Immature natural killer cell (primary cell): ENCODE measurements around the gene IRF9. TPM values are rescaled to one million over a fixed set of nuclear protein-coding genes. Genes with fewer than 3 reads are reported as not detected.
A peak's percentile ranks its signal among the peaks of the same experiment; 100 is the strongest.

ENCODE experiments used
- DNase-seq, 3 donors: peaks; one replicate each; pipeline ENCODE4 v3.0.0; 2022; ENCODE audit warnings: mixed read lengths in 1 of 3
- H3K27ac Mint-ChIP-seq, 6 donors: one replicate each; pipeline ENCODE4 v1.8.0; 2020; ENCODE audit warnings: mixed read lengths in 6 of 6, mild to moderate bottlenecking in 5 of 6, inconsistent platforms in 4 of 6, moderate library complexity in 3 of 6
- H3K27me3 Mint-ChIP-seq, 3 donors: one replicate each; pipeline ENCODE4 v1.8.0; 2020 to 2021; ENCODE audit warnings: low read depth in 3 of 3, mild to moderate bottlenecking in 3 of 3, mixed read lengths in 3 of 3, moderate library complexity in 3 of 3, inconsistent platforms in 1 of 3
- H3K36me3 Mint-ChIP-seq, 3 donors: one replicate each; pipeline ENCODE4 v1.8.0; 2020; ENCODE audit warnings: mixed read lengths in 3 of 3, inconsistent platforms in 2 of 3, mild to moderate bottlenecking in 2 of 3
- H3K4me1 Mint-ChIP-seq, 2 donors: one replicate each; pipeline ENCODE4 v1.8.0; 2020; ENCODE audit warnings: inconsistent platforms in 2 of 2, mild to moderate bottlenecking in 2 of 2, mixed read lengths in 2 of 2, moderate library complexity in 1 of 2
- H3K4me3 Mint-ChIP-seq, 5 donors: one replicate each; pipeline ENCODE4 v1.8.0; 2020; ENCODE audit warnings: mild to moderate bottlenecking in 5 of 5, mixed read lengths in 5 of 5, inconsistent platforms in 3 of 5, moderate library complexity in 3 of 5
- H3K9me3 Mint-ChIP-seq, 6 donors: one replicate each; pipeline ENCODE4 v1.8.0; 2020; ENCODE audit warnings: mild to moderate bottlenecking in 6 of 6, mixed read lengths in 6 of 6, inconsistent platforms in 4 of 6, moderate library complexity in 3 of 6
- polyA plus RNA-seq, 3 donors: library from polyadenylated mRNA; unstranded; fragments of 300-500 nt; fragmentation: Illumina TruSeq; gene quantifications; one replicate each; pipeline ENCODE4 v1.2.3, GENCODE V29; 2021

IRF9 gene
- polyA plus RNA-seq, 3 donors from 2014 or later = 48.8 to 123 (median 102) TPM

- peaks cover 3 to 30% (median 8%) of the 10 kb centered on the region in 3 donors for H3K36me3 Mint-ChIP-seq
- peaks cover 7 to 12% (median 8%) of the 10 kb centered on the region in 3 donors for H3K27me3 Mint-ChIP-seq
- H3K9me3 Mint-ChIP-seq = no peaks in the 10 kb centered on the region
- DNase-seq = no peak
- H3K4me3 Mint-ChIP-seq = peak overlapping the region; percentile 85 to 90 (median 88)
- peak overlapping the region; percentile 85 to 95 (median 92) for H3K27ac Mint-ChIP-seq
- peaks cover 46 to 55% of the 10 kb centered on the region in 2 donors for H3K4me1 Mint-ChIP-seq
Observed at GRCh38 chr14:24136684-24137528, 24.2 kb upstream of the IRF9 start.

- Mint-ChIP-seq H3K36me3 (peaks cover 3 to 27% (median 8%) of the 10 kb centered on the region in 3 donors), H3K27me3 (peaks cover 7 to 12% (median 8%) of the 10 kb centered on the region in 3 donors), H3K4me3 (peak overlapping the region; percentile 42 to 89 (median 85)), H3K9me3 (no peaks in the 10 kb centered on the region), H3K4me1 (peaks cover 53 to 60% of the 10 kb centered on the region in 2 donors), H3K27ac (peak overlapping the region; percentile 85 to 95 (median 92))
- no peak for DNase-seq
Observed at GRCh38 chr14:24137529-24138395, 23.3 kb upstream of the IRF9 start.

- Mint-ChIP-seq H3K27me3 (peaks cover 7 to 12% (median 9%) of the 10 kb centered on the region in 3 donors), H3K4me3 (peak overlapping the region; percentile 42 to 89 (median 66)), H3K9me3 (no peaks in the 10 kb centered on the region), H3K4me1 (peaks cover 58 to 69% of the 10 kb centered on the region in 2 donors), H3K27ac (peak overlapping the region; percentile 36 to 91 (median 70)), H3K36me3 (peaks cover 3 to 23% (median 8%) of the 10 kb centered on the region in 3 donors)
- no peak for DNase-seq
Observed at GRCh38 chr14:24138396-24139271, 22.4 kb upstream of the IRF9 start.

- DNase-seq = no peak
- peak overlapping the region; percentile 38 to 67 (median 57) for H3K4me3 Mint-ChIP-seq
- H3K36me3 Mint-ChIP-seq = peaks cover 7 to 27% (median 12%) of the 10 kb centered on the region in 3 donors
- H3K4me1 Mint-ChIP-seq = peaks cover 61 to 73% of the 10 kb centered on the region in 2 donors
- peak overlapping the region; percentile 36 to 79 (median 56) for H3K27ac Mint-ChIP-seq
- no peaks in the 10 kb centered on the region for H3K9me3 Mint-ChIP-seq
- H3K27me3 Mint-ChIP-seq = peaks cover 7 to 12% (median 9%) of the 10 kb centered on the region in 3 donors
Observed at GRCh38 chr14:24139272-24139934, 21.7 kb upstream of the IRF9 start.

- H3K36me3 Mint-ChIP-seq = peaks cover 7 to 30% (median 12%) of the 10 kb centered on the region in 3 donors
- peak; percentile 98 to 99 (median 99) for DNase-seq
- H3K4me3 Mint-ChIP-seq = peak within 1 kb of the TSS; percentile 89 to 95 (median 92)
- peak within 1 kb of the TSS; percentile 81 to 98 (median 95) for H3K27ac Mint-ChIP-seq
- H3K4me1 Mint-ChIP-seq = peaks cover 75 to 84% of the 10 kb centered on the region in 2 donors
- peaks cover 9% of the 10 kb centered on the region in 3 donors for H3K27me3 Mint-ChIP-seq
- no peaks in the 10 kb centered on the region for H3K9me3 Mint-ChIP-seq
Observed at GRCh38 chr14:24141097-24141880, 19.8 kb upstream of the IRF9 start, which contains the start of gene EMC9. Gene EMC9 (minus strand): TSS chr14:24141591. CDS start chr14:24141304, 287 bp downstream.

GRCh38 chr14:24143511-24143910, 17.6 kb upstream of the IRF9 start:
- peak overlapping the region in 3 of 5 donors; percentile 23 to 49 (median 30) for H3K4me3 Mint-ChIP-seq
- H3K36me3 Mint-ChIP-seq = peaks cover 7 to 23% (median 12%) of the 10 kb centered on the region in 3 donors
- no peak for DNase-seq
- H3K4me1 Mint-ChIP-seq = peaks cover 68 to 77% of the 10 kb centered on the region in 2 donors
- peaks cover 8 to 16% (median 10%) of the 10 kb centered on the region in 3 donors for H3K27me3 Mint-ChIP-seq
- H3K9me3 Mint-ChIP-seq = no peaks in the 10 kb centered on the region
- peak overlapping the region in 4 of 6 donors; percentile 60 to 70 (median 66) for H3K27ac Mint-ChIP-seq

- H3K27me3 Mint-ChIP-seq = peaks cover 8 to 15% (median 10%) of the 10 kb centered on the region in 3 donors
- peak overlapping the region in 4 of 5 donors; percentile 26 to 100 (median 63) for H3K4me3 Mint-ChIP-seq
- peaks cover 70 to 77% of the 10 kb centered on the region in 2 donors for H3K4me1 Mint-ChIP-seq
- peaks cover 6 to 18% (median 8%) of the 10 kb centered on the region in 3 donors for H3K36me3 Mint-ChIP-seq
- no peaks in the 10 kb centered on the region for H3K9me3 Mint-ChIP-seq
- no peak for DNase-seq
- H3K27ac Mint-ChIP-seq = peak overlapping the region; percentile 23 to 96 (median 81)
Observed at GRCh38 chr14:24144451-24144850, 16.6 kb upstream of the IRF9 start.

DNA sequence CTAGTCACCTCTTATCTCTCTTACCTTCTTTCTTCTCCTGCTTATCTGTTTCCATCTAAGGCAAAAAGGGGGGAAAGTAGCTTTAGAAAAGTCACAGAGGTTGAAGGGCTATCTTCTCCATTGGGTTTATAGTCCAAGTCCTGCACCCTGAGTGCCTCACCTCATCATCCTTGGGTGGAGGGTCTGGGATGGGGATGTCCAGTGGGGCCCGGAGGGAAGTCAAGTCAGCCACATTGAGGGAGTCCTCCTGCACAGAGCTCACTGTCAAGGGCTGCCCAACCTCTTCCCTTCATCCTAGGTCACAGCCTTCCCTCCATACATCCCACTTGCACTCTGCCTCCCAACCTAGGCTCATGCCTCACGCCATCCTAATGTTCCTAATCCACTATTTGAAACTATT, 15.8 kb upstream of the IRF9 start:
- Mint-ChIP-seq H3K4me3 (peak overlapping the region; percentile 96 to 100 (median 99)), H3K27ac (peak overlapping the region; percentile 46 to 99 (median 97)), H3K27me3 (peaks cover 8 to 15% (median 10%) of the 10 kb centered on the region in 3 donors), H3K4me1 (peaks cover 69 to 77% of the 10 kb centered on the region in 2 donors), H3K9me3 (no peaks in the 10 kb centered on the region), H3K36me3 (peaks cover 7 to 20% (median 9%) of the 10 kb centered on the region in 3 donors)
- no peak for DNase-seq

DNA sequence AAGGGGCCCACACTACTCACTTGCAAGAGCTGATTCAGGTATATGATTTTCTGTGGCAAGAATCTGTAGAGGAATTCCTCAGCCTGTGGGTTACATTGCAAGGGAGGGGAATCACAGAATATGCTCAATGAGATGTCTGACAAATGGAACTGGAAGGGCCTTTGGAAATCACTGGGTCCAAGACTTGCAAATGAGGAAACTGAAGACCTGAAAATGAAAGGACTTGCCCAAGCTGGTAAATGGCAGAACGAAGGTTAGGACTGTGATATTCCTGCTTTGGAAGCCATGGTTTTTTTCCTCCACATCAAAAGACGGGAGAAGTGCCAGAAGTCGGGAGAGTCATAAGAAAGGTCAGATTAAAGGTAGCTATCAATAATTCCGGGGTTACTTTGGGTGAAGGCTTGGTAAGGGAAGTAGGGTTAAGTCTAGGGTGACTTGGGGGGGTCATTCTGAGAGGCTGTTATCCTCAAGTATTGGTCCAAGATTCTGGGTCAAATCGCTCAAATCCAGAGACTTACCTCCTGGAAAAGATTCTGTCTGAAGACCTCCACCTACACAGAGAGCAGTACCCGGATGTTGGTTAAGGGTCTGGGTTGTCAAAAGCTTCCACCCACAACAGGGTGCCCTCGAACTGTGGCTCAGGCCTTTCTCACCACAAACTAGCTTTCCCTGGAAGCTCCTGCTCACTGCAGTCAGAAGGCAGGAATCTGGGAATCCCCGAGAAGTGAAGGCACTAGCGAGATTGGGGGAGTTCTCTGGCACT, 15.2 kb upstream of the IRF9 start:
- no peak for DNase-seq
- H3K27ac Mint-ChIP-seq = peak overlapping the region; percentile 93 to 99 (median 98)
- no peaks in the 10 kb centered on the region for H3K9me3 Mint-ChIP-seq
- peaks cover 9 to 27% (median 11%) of the 10 kb centered on the region in 3 donors for H3K36me3 Mint-ChIP-seq
- peaks cover 8 to 15% (median 12%) of the 10 kb centered on the region in 3 donors for H3K27me3 Mint-ChIP-seq
- H3K4me1 Mint-ChIP-seq = peaks cover 66 to 77% of the 10 kb centered on the region in 2 donors
- H3K4me3 Mint-ChIP-seq = peak overlapping the region; percentile 96 to 100 (median 99)

GRCh38 chr14:24146453-24146977, 14.6 kb upstream of the IRF9 start, which contains the start of gene PSME2:
Gene PSME2 (minus strand): TSS chr14:24146610. CDS start chr14:24146581, 29 bp downstream.
- peak; percentile 90 to 91 (median 90) for DNase-seq
- Mint-ChIP-seq H3K36me3 (peaks cover 9 to 30% (median 11%) of the 10 kb centered on the region in 3 donors), H3K4me3 (peak within 1 kb of the TSS; percentile 96 to 100 (median 99)), H3K4me1 (peaks cover 65 to 76% of the 10 kb centered on the region in 2 donors), H3K27me3 (peaks cover 7 to 11% (median 9%) of the 10 kb centered on the region in 3 donors), H3K9me3 (no peaks in the 10 kb centered on the region), H3K27ac (peak within 1 kb of the TSS; percentile 93 to 99 (median 98))
